GM21360 (cell line): ENCODE measurements around the gene CCDC192.
"Not testable (repeated sequence)": the region's sequence is repeated elsewhere in the genome, so short reads cannot be mapped to it uniquely, and the experiment has no call there.

Experiments
- ATAC-seq: cut with Tn5 transposase; IDR thresholded peaks from one replicate; pipeline ENCODE4 v1.9.1; 2021; ENCODE audit warnings: mild to moderate bottlenecking, moderate library complexity; ENCODE audit not compliant: unreplicated experiment

CCDC192 gene

DNA sequence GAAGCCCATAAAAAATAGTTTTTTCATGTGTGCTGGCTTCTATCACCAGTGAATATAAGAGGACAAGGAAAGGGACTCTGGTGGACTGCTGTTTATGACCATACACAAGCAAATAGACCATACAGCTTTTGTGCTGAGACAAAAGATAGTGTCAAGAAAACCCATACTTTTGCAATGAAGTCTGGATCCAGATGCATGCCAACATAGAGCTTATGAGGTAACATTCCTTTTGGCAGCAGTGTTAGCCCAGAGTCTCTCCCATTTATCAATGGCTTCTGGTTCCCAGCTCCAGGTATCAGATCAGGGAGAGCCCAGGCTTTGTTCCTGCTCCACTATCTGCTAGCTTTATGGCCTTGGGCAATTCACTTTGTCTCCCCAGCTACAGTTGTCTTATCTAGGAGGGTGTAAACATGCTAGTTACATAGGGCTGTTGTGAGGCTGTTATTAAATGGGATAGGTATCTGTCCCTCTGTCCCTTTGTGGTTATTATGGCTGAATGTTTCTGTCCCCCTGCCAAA, 55.6 kb downstream of the CCDC192 start:
- ATAC-seq: no peak

DNA sequence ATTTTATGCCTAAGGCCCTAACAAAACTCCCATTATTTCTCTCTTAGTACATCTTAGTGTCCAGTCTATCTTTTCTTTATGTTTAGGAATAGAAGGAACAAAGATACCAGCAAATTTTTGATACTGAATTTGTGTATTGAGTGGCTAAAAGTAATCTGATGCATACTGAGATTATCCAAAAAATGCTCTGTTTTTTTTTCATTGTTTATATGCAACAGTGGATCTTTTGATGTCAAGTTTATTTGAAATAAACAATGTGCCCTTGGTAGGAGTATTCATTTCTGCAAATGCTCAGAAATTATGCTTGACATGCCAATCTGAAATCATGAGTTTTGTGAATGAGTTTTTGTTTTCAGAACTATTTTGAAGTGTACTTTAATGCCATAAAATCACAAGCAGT, 58.7 kb downstream of the CCDC192 start:
- no peak for ATAC-seq

DNA sequence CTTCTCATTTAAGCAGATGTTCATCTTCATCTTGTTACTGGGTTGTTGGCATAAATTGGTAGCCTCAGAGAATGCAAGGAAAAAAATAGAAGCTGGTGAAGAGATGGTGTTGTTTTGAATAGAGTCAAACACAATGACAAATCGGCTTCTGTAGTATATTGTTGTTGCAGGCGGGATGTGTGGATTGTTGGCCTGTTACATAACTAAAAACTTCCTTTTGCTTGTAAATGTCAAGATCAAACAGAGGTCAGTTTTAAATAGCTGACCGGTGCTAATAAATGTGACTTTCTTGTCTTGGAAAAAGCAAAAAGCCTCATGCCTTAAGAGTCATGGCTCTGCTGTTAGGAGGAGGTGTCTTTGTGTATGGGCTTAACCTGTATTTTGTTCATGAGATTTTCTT, 59.2 kb downstream of the CCDC192 start:
- ATAC-seq: no peak

DNA sequence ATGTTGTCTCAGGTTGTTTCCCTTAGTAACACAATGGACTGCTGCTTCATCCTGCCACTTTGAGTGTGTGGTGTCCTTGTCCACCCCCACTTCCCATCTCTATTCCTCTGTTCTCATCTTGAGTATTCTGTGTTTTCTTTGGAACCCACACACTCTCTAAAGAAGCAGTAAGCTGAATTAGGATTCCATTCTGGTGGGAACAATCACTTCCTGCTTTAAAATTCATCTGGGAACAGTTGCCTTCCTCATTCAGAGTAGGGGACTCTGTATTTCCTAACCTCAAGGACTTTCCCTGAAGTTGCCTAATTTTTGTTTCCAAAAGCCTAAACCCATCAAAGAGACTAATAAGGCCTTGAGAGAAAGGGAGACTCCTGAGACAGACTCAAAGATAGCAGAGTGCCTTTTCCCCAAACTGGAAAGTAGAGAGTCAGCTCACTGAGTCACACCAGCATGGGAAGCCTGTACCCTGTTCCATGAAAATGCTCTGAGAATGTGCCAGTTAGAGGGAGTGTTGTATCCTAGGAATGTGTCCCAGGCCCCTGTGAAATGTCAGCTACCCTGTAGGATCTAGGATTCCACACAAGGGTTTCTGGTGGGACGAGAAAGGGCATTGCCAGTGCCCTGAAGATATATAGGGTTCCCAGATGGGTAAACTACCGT, 63.6 kb downstream of the CCDC192 start:
- ATAC-seq: no peak

DNA sequence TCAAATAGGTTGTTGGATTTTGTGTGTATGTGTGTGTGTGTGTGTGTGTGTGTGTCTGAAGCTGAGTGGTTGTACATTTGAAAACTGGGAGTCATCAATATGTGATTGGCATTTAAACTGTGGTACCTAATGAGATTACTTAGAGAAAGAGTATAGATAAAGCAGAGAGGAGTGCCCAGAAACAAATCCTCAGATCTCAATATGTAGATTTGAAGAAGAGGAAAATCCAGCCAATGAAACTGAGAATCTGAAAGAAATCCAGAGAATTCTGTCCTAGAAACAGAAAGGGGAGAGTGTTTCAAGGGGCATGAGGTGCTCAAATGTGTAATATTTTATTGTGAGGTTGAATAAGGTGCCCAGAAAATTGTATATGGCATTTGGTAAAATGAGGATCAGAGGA, 66.2 kb downstream of the CCDC192 start:
- no peak for ATAC-seq

DNA sequence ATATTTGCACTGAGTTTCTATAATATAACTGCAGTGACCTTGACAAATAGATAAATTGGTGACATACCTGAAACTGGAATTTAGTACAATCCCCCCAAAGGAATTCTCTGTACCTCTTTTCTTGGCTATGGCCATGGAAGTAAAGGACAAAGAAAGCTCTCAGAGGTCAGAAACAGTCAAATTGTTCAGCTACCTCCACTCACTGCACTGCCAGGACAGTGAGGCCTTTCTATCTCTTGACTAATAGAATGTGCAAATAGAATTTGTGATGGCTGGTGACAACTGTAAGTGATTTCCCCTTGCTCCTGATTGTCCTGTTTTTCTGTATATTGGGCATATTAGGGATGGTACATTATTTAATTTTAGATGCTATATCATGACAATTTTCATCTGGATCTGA, 67.1 kb downstream of the CCDC192 start:
- no peak for ATAC-seq

DNA sequence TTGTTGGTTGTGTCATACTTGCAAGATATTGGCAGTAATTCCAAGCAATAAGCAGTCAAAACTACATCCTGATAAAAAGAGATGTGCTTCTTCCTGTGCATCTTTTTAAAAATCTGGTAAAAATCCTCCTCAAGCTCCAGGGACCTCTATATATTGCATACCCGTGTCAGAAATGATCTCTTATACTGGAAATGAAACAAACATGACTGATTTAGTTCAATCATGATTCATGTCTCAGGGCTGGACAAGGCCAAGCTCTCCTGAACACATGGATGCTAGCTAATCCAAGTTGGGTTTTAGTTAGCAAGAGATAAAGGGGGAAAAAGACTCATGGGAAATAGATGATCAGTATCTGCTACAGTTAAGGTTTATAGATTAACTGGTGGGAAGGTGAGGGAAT, 69.3 kb downstream of the CCDC192 start:
- no peak for ATAC-seq

DNA sequence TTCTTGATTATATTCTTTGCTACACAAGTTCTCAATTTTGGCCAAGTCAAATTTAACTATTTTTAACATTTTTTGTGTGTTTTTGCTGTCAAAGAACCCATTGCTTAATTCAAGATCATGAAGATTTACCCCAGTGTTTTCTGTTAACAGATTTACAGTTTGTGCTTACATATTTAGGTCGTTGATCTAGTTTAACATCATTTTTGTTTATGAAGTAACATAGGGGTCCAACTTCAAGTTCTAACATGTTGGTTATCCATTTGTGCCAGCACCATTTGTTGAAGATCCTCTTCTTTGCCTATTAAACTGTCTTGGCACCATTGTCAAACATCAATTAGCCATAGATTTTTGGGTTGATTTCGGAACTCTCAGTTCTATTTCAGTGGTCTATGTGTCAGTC, 71.0 kb downstream of the CCDC192 start:
- no peak for ATAC-seq

DNA sequence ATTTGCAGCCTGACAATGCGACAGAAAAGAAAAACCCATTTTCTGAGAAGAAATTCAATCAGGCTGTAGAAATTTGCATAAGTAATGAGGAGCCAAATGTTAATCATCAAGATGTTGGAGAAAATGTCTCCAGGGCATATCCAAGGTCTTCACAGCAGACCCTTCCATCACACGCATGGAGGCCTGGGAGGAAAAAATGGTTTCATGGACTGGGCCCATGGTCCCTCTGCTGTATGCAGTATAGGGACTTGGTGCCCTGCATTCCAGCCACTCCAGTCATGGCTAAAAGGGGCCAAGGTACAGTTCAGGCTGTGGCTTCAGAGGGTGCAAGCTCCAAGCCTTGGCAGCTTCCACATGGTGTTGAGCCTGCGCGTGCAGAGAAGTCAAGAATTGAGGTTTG, 73.3 kb downstream of the CCDC192 start:
- ATAC-seq: no peak

DNA sequence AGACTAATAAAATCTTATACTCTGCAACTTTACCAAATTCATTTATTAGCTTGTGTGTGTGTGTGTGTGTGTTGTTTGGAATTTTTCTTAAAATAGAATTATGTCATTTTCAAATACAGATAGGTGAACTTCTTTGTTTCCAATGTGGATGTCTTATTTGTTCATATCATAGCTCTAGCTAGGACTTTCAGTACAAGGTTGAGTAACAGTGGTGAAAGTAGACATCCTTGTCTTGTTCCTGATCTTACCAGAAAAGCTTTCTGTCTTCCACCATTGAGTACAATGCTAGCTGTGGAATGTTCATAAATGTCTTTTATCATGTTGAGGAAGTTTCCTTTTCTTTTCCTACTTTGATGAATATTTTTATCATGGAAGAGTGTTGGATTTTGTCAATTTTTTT, 74.8 kb downstream of the CCDC192 start:
- no peak for ATAC-seq

DNA sequence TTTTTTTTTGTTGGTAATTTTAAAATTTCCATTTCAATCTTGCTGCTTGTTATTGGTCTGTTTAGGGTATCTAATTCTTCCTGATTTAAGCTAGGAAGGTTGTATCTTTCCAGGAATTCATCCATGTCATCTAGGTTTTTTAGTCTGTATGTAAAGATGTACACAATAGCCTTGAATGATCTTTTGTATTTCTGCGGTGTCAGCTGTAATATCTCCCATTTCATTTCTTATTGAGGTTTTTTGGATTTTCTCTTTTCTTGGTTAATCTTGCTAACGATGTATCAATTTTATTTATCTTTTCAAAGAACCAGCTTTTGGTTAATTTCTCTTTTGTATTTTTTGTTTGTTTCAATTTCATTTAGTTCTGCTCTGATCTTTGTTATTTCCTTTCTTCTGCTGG, 79.3 kb downstream of the CCDC192 start:
- ATAC-seq: not testable (repeated sequence)

DNA sequence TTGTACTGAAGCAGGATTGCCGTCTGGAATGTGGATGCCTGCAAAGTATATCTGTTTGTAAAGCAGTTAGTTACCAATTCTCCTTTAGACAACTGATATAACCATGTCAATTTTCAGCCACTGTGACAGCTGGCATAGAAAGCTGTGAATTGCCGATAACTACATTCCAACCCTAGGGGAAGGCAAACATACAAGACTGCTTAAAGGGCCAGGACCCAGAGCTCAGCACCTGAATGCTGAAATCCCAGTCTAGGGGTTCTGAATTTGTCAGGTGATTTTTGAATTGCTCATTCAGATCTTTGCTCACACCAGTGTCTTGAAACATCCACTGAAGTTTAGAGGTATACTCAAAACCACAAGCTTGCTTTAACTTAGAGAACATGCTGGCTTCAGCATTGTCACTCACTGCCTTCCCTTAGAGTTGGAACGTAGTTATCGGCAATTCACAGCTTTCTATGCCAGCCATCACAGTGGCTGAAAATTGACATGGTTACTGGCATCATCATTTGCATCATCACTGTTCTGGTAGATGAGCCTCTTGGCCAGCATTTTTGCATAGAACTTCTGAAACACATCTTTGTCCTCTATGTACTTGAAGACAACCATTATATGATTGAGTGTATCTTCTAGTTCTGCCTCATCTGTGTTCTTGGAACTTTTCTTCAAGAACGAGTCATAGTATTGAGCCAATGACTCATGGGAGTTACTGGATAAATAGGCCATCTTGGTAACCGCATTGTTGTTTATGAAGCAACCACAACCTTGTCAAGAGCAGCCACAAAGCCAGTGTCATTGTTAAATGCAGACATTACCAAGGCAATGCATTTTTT, 82.1 kb downstream of the CCDC192 start:
- no peak for ATAC-seq

DNA sequence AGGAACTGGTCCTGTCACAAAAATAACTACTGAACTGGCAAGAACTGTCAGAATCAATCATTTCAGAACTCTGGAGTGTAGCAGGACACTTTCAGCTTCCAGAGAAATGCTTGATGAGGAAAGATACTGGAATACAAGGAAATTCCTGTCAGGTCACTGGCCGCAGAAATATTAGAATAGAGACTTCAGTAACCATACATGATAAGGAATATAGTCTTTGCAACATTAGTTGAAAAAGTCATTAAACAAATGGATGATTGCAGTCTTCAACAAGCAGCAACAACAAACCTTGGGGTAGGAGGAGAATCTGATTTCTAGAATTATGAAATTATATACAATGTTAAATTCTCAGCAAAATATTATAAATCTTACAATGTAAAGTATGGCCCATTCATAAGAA, 88.2 kb downstream of the CCDC192 start:
- ATAC-seq: no peak

DNA sequence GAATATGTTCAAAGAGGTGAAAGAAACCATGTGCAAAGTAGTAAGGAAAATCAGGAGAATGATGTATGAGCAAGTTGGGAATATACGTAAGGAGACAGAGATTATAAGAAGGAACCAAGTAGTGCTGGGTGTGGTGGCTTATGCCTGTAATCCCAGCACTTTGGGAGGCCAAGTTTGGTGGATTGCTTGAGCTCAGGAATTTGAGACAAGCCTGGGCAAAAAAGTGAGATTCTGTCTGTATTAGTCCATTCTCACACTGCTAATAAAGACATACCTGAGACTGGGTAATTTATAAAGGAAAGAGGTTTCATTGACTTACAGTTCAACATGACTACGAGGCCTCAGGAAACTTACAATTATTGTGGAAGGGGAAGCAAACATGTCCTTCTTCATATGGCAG, 88.7 kb downstream of the CCDC192 start:
- not testable (repeated sequence) for ATAC-seq

DNA sequence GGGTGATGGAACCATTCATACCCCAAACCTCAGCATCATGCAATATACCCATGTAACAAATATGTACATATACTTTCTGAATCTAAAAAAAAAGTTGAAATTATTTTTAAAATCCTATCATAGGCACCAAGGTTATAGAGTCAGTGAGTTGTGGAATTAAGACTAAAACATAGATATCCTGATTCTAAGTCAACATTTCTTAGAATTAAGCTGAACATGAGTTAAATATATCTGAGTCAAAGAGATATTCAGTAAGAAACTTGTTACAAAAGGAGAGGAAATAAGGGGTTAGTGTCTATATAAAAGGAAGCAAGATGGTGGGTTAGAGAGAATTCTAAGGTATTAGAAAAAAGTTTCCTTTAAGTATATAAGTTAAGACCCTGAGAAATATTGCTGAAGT, 89.9 kb downstream of the CCDC192 start:
- ATAC-seq: no peak

DNA sequence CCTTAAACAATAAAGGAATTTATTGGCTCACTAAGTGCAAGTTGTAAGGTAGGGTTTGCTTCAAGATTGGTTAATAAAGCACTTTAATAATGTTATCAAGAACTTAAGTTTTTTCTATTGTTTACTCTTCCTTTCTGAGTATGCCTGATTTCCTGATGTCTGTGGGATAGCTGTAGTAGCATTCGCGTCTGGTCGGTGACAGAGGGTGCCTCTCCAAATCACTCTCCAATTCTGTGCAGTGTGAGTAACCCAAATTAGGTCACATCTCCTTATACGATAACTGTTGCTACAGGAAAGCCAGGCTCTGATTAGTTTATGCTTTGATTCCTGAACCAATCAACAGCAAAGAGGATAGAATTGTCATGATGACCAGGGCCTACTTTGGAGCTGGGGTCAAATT, 90.7 kb downstream of the CCDC192 start:
- no peak for ATAC-seq

DNA sequence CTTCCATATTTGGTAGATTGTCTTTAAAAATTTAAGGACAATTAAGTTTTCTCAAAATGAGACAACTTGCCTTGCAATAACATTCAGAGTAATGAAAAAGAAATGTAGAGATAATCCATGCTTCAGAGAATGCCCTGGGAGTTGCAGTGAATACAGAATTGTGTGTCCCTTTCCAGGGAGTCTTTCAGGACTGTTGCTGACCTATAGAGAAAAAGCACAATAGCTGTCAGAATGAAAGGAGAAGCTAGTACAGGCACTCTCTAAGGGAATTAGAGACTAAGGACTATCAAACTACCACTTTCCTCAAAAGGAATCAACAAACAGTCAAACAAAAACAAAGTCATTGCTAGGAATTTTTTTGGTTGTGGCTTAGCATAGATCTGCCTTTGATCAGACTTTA, 93.0 kb downstream of the CCDC192 start:
- ATAC-seq: no peak

DNA sequence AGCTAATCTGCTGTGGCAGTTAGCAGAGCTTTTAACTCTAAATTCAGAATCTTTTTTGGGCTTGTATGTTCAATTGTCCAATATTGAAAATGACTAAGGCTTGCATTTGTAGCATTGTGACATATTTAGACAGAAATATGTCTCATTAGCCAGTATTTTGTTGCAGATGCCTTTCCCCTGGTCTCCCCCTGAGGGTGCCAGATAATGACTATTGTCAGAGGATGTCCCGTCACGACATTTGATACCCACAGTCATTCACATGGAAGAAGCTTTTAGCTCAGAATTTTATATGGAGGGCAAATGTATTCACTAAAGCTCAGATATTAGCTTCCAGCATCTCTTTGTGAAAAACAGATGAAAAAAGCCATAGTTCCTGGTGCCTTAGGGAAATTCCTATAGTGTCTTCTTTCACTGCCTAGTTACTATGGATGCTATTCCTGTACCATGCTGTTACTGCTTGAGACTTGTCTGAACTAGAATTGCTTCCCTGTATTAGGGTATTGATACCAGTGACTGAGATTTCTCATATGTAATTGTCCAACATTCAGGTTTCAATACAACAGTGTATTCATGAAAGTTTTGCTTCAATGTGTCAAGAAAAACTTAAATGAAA, 96.2 kb downstream of the CCDC192 start:
- no peak for ATAC-seq

DNA sequence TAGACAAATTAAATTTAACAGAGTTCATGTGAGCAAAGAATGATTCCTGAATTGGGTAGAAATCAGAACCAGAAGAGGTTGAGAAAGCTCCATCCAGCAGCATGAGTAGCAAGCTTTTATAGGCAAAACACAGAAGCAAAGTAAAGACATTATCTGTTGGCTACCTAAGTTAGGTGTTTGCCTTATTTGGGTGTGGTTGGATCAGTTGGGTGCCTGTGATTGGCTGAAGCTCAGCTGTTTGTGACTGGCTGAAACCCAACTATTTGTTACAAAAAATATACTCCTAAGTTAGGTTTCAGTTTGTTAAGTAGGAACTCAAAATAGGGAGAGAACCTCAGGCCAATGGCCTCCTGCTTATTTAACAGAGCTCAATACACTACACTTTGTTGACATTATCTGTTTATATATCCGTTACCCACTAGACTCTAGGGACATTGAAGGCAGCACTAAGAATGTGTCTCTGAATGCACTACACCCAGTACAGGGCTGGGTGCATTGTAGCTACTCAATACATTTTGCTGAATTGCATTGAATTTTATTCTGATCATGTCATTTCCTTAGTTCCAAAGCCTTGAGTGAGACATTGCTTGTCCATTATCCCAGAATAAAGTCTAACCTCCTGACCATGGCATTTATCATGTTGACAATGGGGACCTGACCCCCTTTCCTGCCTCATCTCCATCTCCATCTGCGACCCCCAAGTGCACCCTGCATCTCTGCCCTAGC, 98.7 kb downstream of the CCDC192 start:
- no peak for ATAC-seq

DNA sequence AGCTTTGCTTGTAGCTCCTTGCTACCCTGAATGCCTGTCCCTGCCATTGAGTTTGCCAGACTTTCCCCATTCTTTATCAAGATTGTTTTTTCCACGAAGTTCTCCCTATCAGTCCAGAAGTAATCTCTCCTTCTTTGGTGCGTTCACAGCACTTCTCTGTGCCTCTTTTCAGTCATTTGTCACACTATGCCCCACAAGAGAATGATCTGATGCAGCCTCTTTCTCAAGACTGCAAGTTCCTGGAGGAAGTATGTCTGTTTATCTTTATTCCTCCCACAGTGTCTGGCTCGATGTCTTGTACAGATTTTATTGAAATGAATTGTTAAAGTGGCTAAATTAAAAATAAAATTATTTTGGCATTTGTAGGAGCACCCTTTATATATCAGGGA, 99.3 kb downstream of the CCDC192 start:
- ATAC-seq: no peak

DNA sequence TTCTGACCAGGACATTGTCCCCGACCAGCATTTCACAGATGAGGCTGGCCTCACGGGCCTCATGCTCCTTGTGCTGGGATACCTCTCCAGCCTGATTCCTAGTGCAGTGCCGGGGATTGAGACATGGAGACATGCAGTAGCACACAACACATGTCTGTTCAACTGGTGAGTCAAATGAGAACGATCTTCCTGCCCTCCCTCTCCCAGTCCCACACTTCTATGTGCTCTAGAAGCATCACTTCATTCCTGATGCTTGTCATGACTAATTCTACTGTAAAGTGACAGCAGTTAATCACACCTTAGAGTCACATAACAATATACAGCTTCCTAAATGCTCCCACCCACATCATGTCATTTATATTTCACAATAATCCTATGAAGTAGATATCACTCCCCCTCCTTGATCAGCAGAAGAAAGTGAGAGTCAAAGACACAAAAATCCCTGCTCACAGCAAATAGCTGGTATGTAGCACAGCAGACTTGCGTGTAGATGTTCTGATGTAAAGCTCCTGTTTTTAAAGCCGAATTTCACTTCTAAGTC, 101.8 kb downstream of the CCDC192 start:
- no peak for ATAC-seq
